ENCODE results near the gene DMXL1.

DNA sequence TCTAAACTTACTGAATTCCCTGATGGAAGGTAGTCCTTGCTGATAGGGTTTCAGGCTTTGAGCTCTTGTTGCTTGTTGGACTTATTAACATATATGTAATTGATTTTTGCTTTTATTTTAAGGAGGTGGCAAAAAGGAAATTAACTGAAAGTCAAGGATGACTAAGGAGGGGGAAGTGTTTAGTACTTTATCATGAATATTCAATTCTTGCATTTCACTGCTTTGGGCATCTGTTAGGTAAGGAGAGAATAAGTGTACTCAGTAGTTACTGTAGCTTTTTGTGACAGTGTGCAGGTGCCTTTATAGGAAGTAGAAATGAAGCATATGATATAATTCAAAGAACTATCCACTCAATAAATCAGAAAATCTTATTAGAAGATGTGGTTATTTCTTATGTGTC is 47.1 kb downstream of the DMXL1 start:
- TF ChIP-seq, protein P1, sequence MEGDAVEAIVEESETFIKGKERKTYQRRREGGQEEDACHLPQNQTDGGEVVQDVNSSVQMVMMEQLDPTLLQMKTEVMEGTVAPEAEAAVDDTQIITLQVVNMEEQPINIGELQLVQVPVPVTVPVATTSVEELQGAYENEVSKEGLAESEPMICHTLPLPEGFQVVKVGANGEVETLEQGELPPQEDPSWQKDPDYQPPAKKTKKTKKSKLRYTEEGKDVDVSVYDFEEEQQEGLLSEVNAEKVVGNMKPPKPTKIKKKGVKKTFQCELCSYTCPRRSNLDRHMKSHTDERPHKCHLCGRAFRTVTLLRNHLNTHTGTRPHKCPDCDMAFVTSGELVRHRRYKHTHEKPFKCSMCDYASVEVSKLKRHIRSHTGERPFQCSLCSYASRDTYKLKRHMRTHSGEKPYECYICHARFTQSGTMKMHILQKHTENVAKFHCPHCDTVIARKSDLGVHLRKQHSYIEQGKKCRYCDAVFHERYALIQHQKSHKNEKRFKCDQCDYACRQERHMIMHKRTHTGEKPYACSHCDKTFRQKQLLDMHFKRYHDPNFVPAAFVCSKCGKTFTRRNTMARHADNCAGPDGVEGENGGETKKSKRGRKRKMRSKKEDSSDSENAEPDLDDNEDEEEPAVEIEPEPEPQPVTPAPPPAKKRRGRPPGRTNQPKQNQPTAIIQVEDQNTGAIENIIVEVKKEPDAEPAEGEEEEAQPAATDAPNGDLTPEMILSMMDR (IDR thresholded peaks at IDR 0.05), result no peak
- no peak for TF ChIP-seq POLR2A (IDR thresholded peaks at IDR 0.05)

Measured in esophagus squamous epithelium (tissue), 4 donors.